ENCODE results near the gene TTI1. TPM values are rescaled to one million over a fixed set of nuclear protein-coding genes. Genes with fewer than 3 reads are reported as not detected.

The TTI1 gene
- total RNA-seq, 1 experiment from 2014 or later, result 37.4 TPM

- H3K4ac ChIP-seq (ENCODE audit: low read depth, low read length), result no peak overlapping the region
- H3K56ac ChIP-seq (ENCODE audit: insufficient read length, low read depth, low read length), result no peak overlapping the region
- H3K4me2 ChIP-seq (ENCODE audit: insufficient read depth, insufficient read length, low read length), result no peak overlapping the region
- H3K4me1 ChIP-seq (ENCODE audit: insufficient read depth, low read length), result no peaks in the 10 kb centered on the region
- no peak overlapping the region for H2AFZ ChIP-seq (ENCODE audit: low read length)
- H3K9me3 ChIP-seq (ENCODE audit: control insufficient read depth, low read depth, low read length), result no peaks in the 10 kb centered on the region
- DNase-seq, result no peak
- no peak overlapping the region for H4K5ac ChIP-seq (ENCODE audit: insufficient read length, low read depth, low read length)
- no peak overlapping the region for H3K27ac Mint-ChIP-seq
- H3K18ac ChIP-seq (ENCODE audit: insufficient read length, low read depth, low read length), result no peak overlapping the region
- H3K36me3 Mint-ChIP-seq (ENCODE audit: insufficient read depth in 1 of 3, low read depth in 3 of 3), result peaks cover 25 to 49% (median 40%) of the 10 kb centered on the region in 3 experiments; a peak in 6 of 7 replicates
- no peak overlapping the region for H3K4me3 Mint-ChIP-seq
- no peak overlapping the region for H4K8ac ChIP-seq (replicated peaks; ENCODE audit: insufficient read length, low read depth, low read length)
- H4K91ac ChIP-seq (ENCODE audit: insufficient read length, low read depth, low read length), result no peak overlapping the region
- peaks cover 1% of the 10 kb centered on the region; the same call in 1 of the 2 replicates for H3K79me2 ChIP-seq (ENCODE audit: insufficient read depth, low read length)
- no peak overlapping the region for H2BK5ac ChIP-seq (ENCODE audit: insufficient read length, low read length)
- H3K27ac ChIP-seq (ENCODE audit: insufficient read length, low read depth, low read length), result no peak overlapping the region
- H4K20me1 ChIP-seq (ENCODE audit: control insufficient read depth, insufficient read depth, insufficient read length), result no peaks in the 10 kb centered on the region
- H3K23me2 ChIP-seq (ENCODE audit: insufficient read length, low read depth, low read length, poor library complexity, severe bottlenecking), result no peaks in the 10 kb centered on the region
- no peak overlapping the region for H2AK5ac ChIP-seq (ENCODE audit: insufficient read length, low read length)
- H3K27me3 Mint-ChIP-seq (ENCODE audit: low read depth), result no peaks in the 10 kb centered on the region
- no peak overlapping the region for H2BK15ac ChIP-seq (ENCODE audit: low read depth, low read length)
- H2BK12ac ChIP-seq (ENCODE audit: insufficient read length, low read depth, low read length), result no peak overlapping the region
- H3K9ac ChIP-seq (ENCODE audit: extremely low read depth, insufficient read length, low read length), result no peak overlapping the region
- peaks cover 3% of the 10 kb centered on the region for H3K79me1 ChIP-seq (ENCODE audit: insufficient read depth, low read depth, low read length, poor library complexity, severe bottlenecking)
- no peak overlapping the region for H2BK20ac ChIP-seq (ENCODE audit: low read depth, low read length, poor library complexity, severe bottlenecking)
- H3K23ac ChIP-seq (ENCODE audit: insufficient read length, low read depth, low read length), result no peak overlapping the region
- no peaks in the 10 kb centered on the region for H3K9me3 Mint-ChIP-seq
- TF ChIP-seq CTCF (conservative IDR thresholded peaks at IDR 0.05), result no peak
- H3T11ph ChIP-seq (ENCODE audit: low read length), result no peak overlapping the region
- H2BK120ac ChIP-seq (ENCODE audit: low read depth, low read length, poor library complexity, severe bottlenecking), result no peak overlapping the region
- peaks cover 12 to 20% of the 10 kb centered on the region in 2 experiments for H3K4me1 Mint-ChIP-seq
- no peak overlapping the region for H3K14ac ChIP-seq (ENCODE audit: insufficient read depth, low read length)
- H3K27me3 ChIP-seq (ENCODE audit: insufficient read depth, low read length), result no peaks in the 10 kb centered on the region
Measured at GRCh38 chr20:38076548-38076947, 43.3 kb upstream of the TTI1 start.

Data from H9 (cell line).